CD4-positive, alpha-beta T cell treated with Interleukin-17A for 4 hours (primary cell): Measurements from ENCODE around the gene GAB2.
"Not testable (repeated sequence)": the region's sequence is repeated elsewhere in the genome, so short reads cannot be mapped to it uniquely, and the experiment has no call there.

ENCODE experiments used
- DNase-seq: peaks from one replicate; pipeline ENCODE4 v3.0.0-alpha.2; 2020; ENCODE audit warnings: mixed read lengths

Gene GAB2

DNA sequence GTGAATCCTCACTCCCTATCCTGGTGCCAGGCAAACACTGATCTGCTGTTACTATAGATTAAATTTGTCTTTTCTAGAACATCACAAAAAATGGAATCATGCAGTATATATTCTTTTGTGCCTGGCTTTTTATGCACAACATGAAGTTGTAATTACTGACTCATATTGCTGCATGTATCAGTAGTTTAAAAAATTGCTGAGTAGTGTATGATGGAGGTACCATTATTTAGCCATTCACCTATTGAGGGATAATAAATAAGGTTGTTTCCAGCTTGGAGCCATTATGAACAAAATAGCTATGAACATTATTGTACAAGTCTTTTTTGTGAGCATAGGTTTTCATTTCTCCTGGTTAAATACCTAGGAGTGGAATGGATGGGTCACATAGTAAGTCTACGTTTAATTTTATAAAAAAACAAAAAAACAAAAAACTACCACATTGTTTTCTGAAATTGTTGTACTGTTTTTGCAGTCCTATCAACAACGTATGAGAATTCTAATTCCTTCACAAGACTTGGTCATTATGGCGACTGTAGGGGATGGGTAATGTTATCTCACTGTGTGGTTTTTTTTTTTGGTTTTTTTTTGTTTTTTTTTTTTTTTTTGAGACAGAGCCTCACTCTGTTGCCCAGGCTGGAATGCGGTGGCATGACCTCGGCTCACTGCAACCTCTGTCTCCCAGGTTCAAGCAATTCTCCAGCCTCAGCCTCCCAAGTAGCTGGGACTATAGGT lies 117.3 kb downstream of the GAB2 start:
- no peak for DNase-seq

DNA sequence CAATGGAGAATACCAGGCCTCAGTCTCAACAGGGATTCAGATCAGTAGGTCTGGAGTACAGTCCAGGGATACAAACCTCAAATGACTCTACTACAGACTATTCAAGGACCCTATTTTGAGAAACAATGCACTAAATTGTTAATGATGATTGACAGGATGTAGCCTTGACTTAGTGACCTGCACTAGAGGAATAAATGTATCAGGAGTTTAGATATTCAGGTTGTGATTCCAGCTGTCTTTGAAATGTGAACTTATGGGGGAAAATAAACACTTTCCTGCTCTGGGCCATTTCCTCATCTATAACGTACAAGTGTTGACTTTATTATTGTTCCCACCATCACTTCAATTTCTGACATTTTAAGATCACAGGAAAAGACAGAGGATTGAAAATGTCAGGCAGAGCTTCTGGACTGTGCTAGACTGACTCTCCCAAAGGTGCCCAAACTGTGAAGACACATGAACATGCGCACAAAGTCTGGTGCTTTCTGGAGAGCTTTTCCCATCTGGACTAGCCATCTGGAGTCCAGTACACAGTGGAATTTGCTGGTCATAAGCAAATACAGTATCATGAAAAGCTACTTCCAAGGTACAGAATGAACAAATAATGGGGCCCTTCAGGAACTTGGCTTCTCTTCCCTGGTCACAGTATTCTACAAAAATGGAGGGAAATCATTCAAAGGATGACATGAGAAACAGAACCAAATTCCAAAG lies 118.5 kb downstream of the GAB2 start:
- no peak for DNase-seq

DNA sequence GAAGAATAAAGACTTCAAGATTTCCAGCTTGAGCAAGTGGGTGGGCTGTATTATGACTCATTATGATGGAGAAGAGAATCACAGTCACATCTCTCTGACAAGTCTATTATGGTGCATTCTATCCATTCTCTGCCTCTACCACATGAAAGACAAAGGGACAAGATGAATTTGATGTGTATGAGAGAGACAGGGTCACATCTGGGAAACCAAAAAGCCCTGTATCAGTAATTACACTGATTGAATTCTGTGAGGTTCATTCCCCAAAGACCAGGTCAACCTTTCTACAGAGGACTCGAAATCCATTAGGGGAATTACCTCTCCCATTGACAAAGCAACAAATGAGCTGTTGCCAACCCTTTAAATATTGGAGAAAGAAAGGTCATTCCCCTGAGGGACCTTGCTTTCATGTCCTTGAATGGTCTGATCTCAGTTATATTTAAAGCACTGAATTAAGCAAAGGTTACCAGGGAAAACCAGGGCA lies 119.3 kb downstream of the GAB2 start:
- no peak for DNase-seq

DNA sequence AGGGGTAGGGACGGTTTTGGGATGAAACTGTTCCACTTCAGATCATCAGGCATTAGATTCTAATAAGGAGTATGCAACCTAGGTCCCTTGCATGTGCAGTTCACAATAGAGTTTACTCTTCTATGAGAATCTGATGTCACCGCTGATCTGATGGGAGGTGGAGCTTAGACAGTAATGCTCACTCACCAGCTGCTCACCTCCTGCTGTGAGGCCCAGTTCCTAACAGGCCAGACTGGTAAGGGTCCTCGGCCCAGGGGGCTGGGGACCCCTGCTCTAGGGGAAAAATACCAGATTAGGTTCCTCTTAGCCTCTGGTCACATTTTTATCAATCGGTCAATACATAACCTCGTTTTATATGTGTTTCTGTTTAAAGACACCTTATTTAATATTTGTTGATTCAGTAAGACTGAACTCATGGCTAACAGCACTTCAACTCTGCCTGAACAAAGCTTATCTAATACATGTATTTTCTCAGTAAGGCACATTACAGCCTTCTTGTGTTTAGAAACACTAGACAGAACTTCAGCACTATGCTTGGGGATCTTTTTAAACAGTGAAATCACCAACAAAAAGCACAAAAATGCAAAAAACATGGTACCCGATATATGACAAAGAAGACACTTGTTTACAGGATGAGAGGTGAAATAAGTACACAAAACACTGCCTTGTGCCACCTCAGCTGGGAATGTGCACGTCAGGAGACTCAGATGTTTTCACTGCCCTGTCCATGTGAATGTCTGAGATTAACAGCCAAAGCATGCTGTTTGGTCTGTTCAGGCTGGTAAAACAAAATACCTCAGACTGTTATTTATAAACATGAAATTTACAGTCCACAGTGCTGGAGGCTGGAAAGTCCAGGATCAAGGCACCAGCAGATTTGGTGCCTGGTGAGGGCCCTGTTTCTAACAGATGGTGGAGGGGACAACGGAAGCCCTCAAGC lies 121.4 kb downstream of the GAB2 start:
- no peak for DNase-seq

DNA sequence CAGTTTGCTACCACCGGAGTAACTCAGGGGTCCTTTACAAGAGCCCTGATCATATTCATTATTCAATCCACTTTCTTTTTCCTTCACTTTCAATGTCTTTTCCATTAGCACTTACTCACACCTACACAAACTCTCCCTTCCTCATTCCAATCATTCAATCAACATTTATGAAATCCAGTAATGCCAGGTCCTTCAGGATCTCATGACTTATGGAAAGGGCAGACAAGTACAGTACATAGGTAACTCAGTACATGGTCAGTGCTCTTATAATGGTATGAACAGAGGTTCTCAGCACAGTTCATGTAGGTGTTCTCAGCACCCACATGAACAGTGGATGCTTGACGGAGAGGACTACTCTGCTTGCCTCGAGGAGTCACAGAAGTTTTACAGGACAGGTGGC lies 122.3 kb downstream of the GAB2 start:
- DNase-seq: no peak

DNA sequence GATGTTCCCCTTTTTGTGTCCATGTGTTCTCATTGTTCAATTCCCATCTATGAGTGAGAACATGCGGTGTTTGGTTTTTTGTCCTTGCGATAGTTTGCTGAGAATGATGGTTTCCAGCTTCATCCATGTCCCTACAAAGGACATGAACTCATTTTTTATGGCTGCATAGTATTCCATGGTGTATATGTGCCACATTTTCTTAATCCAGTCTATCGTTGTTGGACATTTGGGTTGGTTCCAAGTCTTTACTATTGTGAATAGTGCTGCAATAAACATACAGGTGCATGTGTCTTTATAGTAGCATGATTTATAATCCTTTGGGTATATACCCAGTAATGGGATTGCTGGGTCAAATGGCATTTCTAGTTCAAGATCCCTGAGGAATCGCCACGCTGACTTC lies 123.5 kb downstream of the GAB2 start:
- not testable (repeated sequence) for DNase-seq

DNA sequence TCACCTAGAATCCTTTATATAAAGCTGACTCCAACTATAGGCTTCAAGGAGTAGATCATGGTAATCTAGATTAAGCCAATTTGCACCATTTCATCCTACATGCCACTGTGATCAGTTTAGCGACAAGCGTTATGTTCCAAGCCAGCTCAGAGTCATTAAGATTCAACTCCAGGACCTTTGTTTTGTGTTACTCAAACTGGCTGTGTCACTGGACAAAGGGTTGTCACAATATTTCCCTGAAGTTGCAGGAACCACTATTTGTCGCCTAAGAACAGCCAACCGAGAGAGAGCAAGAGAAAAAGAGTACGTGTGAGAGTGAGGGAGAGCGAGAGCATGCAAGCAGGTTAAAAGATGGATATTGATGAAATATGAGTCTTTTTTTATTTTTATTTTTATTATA lies 124.1 kb downstream of the GAB2 start:
- DNase-seq: no peak

DNA sequence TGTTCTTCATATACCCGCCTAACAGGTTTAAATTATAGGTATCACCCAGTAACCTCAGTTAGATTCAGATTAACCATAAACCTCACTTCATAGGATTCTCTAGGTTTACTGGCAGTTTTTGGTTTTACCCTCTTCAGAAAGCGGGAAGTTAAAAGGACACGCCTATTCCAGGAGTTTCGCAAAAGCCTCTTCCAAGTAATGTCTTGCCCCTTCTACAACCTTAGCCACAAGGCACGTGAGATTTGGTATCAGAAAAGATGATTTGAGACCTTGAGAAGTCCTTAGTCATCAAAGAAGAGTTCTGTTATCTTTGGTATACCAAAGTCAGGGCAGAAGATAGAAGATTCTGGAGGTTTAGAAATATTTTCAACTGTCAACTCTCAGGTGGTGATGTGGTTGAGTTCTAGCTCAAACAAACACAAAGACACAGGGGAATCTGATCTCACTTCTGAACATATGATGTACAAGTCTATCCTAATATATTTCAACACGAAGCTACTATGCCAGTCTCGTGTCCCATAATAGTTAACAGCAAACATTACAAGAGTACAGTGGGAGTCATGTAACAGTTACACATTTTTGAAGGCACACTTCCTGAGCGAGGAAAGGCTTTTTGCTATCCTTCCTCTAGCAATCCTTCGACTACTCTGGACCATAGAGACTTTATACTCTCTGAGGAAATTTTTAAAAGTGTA lies 125.4 kb downstream of the GAB2 start:
- no peak for DNase-seq

DNA sequence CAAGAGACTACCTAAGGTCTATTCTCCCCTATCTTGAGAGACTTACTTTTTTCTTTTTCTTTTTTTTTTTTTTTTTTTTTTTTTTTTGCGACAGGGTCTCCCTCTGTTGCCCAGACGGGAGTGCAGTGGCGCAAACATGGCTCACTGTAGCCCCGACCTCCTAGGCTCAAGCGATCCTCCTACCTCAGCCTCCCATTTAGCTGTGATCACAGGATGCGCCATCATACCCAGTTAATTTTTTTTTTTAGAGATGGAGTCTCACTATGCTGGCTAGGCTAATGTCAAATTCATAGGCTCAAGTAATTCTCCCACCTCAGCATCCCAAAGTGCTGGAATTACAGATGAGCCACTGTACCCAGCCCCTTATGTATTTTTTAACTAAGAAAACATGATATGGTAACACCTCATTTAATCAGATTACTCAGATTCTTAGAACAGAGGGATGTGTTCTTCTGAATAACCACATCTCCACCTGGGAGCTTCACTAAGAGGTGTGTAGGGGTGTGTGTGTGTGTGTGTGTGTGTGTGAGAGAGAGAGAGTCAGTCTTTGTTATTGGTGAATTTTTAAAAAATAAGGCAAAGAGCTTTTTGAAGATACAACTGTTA lies 126.0 kb downstream of the GAB2 start:
- DNase-seq: no peak

DNA sequence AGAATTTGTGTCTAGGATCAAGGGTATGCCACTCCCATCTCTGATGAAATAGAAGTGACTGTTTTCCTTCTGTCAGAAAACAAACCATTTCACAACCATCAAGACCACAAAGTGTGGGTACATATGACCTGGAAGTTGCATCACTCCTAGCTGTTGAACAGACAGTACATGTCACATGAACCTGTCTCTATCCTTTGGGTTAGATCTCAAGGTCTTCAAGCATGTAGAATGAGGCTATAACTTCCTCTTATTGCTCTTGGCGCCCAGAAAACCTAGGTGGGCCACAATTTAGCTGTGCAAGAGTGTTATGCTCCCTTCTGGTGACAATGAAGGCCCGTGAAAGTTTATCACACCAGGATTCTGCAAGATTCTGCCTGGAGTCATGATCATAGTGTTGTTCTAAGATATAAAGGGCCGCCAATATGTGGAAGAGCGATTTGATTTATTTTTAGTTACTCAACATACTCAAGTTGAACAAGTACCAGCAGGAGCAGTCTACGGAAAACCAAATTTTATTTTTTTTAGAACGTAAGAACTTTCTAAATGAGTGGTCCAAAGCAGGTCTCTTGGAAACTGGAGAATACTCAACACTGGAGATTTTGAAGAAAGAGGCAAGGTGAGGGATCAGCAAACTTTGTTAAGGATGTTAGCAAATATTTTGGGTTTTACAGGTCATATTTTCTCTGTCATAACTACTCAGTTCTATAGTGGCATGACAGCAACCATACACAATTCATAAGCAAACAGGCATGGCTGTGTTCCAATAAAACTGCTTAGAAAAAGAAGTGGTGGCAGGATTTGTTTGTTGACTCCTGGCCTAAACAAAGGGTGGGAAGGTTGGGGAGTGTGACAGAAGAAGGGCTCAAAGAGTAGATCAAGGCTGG lies 127.1 kb downstream of the GAB2 start:
- DNase-seq: no peak

DNA sequence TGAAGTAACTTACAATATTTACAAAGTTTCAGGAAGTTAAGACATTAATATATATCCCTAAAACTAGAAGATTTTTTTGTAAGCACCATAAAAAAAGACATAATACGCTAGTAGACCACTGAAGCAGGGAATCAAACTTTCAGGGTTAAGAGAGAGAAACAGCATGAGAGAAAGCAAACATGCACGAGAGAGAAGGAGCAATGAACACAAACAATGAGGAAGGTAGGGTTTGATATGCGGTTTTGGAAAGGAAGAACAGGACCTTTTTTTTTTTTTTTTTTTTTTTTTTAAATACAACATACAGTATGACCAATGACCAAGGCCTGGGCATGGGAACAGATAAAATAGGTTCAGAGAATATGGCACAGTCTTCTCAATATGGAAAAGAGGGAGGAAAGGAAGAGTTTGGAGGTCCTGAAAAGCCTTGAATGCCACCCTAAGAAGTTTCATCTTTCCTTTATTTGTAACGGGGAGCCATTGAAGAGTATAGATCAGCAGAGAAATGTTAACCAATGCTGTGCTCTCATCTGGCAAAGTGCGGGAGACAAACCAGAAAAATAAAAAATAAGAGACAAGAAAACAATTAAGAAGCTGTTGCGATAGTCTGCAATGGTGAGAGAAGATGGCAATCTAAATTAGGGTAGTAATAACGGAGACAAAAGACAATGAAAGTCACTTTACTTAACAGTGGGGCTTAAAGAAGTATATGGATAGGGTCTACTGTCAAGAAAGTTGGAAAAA lies 127.9 kb downstream of the GAB2 start:
- DNase-seq: no peak

DNA sequence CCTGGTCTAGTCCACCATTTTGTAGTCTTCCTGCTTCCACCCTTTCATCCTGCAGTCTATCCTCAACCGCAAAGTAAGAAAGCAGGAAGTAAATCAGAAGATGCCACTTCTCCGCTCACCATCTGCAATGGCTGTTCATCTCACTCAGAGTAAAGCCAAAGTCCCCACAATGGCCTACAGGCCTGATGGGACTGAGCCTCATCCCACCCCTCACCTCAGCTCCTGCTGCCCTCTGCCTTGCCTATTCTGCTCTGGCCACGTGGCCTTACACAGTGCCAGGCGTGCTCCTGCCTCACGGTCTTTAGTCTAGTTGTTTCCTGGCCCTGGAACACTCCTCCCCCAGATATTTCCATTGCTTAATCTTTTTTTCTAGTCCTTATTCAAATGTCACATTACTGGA lies 133.4 kb downstream of the GAB2 start:
- no peak for DNase-seq

DNA sequence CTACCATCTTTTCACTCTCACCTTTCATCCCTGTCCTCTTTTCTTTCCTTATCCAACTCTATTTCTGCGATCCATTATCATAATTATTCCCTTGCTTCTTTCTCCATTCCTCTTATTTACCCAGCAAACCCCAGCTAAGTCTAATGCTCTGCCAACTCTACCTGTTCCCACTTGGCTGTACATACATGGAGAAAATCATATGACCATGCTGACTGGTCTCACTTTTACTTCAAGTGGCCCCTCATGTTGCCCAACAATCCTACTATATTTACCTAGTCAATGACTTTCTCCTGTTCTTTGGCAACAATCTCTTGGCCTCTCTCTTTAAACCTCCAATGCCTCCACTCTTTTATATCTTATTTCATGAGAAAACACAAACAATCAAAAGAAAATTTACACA lies 134.8 kb downstream of the GAB2 start:
- DNase-seq: no peak

DNA sequence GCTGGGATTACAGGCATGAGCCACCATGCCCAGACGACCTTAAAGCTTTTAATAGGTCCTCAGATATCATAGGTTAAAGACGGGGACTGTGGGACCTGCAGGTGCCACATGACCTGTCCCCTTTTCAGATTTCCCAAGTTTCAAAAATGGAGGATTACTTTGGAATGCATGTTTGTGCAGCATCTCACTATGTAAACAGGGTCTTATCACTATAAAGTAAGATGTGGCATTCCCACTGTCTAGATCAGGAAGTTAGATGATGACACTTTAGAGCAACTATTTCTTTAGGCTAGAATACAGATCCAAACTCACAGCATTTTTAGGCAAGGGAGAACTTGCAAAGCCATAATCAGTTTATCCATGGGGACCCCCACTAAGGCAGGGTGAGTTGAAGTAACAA lies 136.1 kb downstream of the GAB2 start:
- DNase-seq: no peak

DNA sequence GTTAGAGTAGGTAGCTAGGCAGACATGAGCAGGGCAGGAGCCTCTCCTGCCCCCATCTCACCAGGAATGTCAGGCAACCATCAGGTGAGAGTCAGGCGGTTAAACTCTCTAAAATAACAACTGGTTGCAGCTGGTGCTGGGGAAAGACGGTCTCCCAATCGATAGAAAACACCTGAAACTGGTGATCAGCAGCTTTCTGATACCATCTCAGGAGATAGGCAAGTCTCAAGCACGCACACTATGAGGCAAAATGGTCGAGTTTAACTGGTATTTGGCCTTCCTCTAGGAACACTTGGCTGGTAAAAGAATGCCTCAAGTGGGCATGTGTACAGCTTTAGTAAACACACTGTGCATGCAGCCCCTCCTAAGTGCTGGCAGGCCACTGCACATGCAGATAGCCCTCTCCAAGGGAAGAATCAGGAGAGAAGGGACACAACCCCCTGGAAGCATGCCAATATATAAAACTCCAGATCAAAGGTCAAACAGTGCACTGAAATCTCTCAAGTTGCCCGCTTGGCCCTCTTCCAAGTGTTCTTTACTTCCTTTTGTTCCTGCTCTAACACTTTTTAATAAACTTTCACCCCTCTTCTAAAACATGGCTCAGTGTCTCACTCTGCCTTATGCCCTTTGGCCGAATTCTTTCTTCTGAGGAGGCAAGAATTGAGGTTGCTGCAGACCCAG lies 140.2 kb downstream of the GAB2 start:
- DNase-seq: no peak

DNA sequence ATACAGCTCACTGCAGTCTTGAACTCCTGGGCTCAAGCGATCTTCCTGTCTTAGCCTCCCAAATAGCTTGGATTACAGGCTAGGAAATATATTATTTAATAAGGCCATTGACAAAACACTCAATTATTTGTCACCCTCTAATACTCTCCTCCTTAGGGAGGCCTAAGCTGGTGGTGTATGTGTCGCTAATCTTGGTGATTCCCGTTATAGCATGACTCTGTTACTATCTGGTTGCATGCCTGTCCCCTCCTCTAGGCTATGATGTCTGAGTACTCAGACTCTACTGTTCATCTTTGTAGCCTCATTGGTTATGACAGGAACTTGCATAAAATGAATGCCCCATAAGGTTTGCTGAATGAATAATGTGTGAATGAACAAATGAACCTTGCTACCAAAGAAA lies 141.3 kb downstream of the GAB2 start:
- no peak for DNase-seq

DNA sequence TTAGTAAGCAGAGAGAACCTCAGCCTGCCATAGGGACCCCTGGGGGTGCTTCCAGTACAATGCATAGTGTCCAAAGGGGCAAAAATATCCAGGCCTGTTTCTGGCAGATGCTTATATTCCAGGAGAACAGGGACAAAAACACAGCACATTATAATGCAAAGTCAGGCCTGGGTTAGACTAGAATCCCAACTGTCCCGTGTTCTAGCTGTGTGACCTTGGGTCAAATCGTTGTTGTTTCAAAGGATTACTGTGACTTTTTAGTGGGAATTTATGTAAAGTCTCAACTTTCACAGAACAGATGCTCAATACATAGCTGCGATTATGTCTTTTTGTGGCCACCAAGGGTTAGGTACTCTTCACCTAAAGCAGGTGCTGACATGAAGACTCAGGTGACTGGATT lies 142.9 kb downstream of the GAB2 start:
- DNase-seq: no peak

DNA sequence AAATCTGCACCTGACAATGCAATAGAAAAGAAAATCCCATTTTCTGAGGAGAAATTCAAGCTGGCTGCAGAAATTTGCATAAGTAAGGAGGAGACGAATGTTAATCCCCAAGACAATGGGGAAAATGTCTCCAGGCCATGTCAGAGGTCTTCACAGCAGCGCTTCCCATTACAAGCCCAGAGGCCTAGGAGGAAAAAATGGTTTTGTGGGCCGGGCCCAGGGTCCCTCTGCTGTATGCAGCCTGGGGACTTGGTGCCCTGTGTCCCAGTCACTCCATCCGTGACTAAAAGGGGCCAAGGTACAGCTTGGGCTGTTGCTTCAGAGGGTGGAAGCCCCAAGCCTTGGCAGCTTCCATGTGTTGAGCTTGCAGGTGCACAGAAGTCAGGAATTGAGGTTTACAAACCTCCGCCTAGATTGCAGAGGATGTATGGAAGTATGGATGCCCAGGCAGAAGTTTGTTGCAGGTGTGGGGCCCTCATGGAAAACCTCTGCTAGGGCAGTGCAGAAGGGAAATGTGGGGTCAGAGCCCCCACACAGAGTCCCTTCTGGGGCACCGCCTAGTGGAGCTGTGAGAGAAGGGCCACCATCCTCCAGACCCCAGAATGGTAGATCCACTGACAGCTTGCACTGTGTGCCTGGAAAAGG lies 144.9 kb downstream of the GAB2 start:
- DNase-seq: not testable (repeated sequence)

DNA sequence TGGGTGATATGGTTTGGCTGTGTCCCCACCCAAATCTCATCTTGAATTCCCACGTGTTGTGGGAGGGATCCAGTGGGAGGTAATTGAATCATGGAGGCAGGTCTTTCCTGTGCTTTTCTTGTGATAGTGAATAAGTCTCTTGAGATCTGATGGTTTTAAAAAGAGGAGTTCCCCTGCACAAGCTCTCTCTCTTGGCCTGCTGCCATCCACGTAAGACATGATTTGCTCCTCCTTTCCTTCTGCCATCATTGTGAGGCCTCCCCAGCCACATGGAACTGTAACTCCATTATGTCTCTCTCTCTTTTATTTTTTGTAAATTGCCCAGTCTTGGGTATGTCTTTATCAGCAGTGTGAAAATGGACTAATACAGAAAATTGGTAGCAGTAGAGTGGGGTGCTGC lies 145.8 kb downstream of the GAB2 start:
- not testable (repeated sequence) for DNase-seq
